HAP-1 (cell line): ENCODE results near the gene SOS1.

Experiments
- DNase-seq, 2 experiments: peaks; one replicate each; pipeline ENCODE4 v3.0.0-alpha.2; 2016 to 2020; ENCODE audit warnings: low spot score in 2 of 2
- H3K27me3 ChIP-seq: fragments of 250-450 bp; sonication (Bioruptor Pico); 2 replicates; pipeline ENCODE4 v1.5.1; 2020; ENCODE audit warnings: low read depth, mild to moderate bottlenecking, moderate library complexity
- H3K36me3 ChIP-seq: fragments of 250-450 bp; sonication (Bioruptor Pico); replicated peaks from 2 replicates; pipeline ENCODE4 v1.5.1; 2020; ENCODE audit warnings: mild to moderate bottlenecking
- H3K4me1 ChIP-seq: fragments of 250-450 bp; sonication (Bioruptor Pico); 2 replicates; pipeline ENCODE4 v1.5.1; 2020; ENCODE audit warnings: mild to moderate bottlenecking
- H3K4me3 ChIP-seq: fragments of 250-450 bp; sonication (Bioruptor Pico); 2 replicates; pipeline ENCODE4 v1.5.1; 2020; ENCODE audit warnings: mild to moderate bottlenecking, moderate library complexity
- H3K9me3 ChIP-seq: fragments of 250-450 bp; sonication (Bioruptor Pico); 2 replicates; pipeline ENCODE4 v1.5.1; 2020; ENCODE audit warnings: mild to moderate bottlenecking, moderate library complexity
- in situ Hi-C: fragments of 300-500 bp; cut with MboI; formaldehyde crosslinking; loops from 3 replicates; pipeline ENCODE4 v1.14.3; 2020; ENCODE audit warnings: low sequenced_read_pairs, inconsistent platforms, mixed read lengths

SOS1 gene

GRCh38 chr2:39020383-39020782 is 100.5 kb downstream of the SOS1 start:
- peak in 1 of 2 experiments; percentile 40 for DNase-seq
- peaks cover 25% of the 10 kb centered on the region for H3K4me1 ChIP-seq
- no peaks in the 10 kb centered on the region for H3K9me3 ChIP-seq
- in situ Hi-C loops = no loop called here
- no peaks in the 10 kb centered on the region for H3K27me3 ChIP-seq
- no peaks in the 10 kb centered on the region; the same call in 1 of the 2 replicates for H3K36me3 ChIP-seq
- no peak overlapping the region for H3K4me3 ChIP-seq

DNA sequence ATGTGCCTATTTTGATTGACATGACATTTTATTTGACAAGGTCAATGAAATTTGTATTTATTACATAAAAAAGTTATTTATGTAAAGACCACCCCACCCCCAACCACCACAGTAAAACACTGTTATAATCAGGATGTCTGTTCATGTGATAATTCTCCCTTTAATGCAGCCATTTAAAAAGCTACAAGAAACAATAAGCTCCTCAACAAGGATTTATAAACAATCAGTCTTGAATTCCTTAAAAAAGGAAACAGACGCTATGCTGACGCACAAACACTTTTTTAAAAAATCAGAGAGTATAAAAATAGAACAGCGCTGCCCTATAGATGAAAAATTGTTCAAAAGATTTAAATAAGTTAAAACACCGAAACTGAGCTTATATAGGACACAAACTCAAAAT is 102.2 kb downstream of the SOS1 start:
- no peak for DNase-seq
- Histone ChIP-seq H3K4me1 (peaks cover 23% of the 10 kb centered on the region), H3K27me3 (no peaks in the 10 kb centered on the region), H3K36me3 (peaks cover 1% of the 10 kb centered on the region), H3K4me3 (no peak overlapping the region), H3K9me3 (no peaks in the 10 kb centered on the region)
- in situ Hi-C loops = no loop called here

DNA sequence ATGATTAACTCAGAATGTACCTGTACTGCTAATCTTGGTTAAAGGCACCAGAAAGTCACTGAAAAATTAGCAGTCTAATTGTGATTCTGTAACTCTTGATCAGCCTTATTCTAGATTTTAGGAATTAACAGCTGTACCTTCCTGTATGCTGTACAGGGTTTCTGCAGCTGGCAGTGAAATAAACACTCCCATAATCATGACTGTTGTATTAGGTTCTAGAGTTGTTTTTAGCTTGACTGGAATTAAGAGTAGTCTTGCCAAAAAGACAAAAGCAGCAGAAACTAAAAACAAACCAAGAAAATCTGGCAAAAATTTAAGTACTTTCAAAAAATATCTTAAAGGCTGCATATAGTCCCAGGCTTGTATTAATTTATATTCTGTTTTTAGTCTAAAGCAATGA is 103.5 kb downstream of the SOS1 start:
- Histone ChIP-seq H3K36me3 (peaks cover 5% of the 10 kb centered on the region), H3K9me3 (no peaks in the 10 kb centered on the region), H3K4me1 (peaks cover 23% of the 10 kb centered on the region), H3K27me3 (no peaks in the 10 kb centered on the region), H3K4me3 (no peak overlapping the region)
- DNase-seq = no peak
- in situ Hi-C loops = no loop called here

DNA sequence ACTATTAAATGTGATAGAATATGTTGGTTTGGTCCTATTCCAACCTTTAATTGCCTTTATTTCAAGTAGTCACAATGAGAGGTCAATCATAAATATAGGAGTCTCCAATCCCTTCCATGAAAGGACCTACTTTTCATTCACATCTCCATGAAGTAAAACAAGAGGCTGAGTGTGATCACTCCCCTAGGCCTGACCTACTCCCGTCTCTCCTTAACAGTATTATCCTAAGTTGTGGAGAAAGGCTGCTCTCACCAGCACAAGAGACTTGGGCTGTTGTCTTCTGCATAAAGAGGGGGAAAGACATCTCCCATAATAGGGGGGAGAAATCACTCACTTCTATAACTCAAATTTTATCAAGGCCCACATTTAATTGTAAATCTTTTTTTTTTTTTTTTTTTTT is 105.4 kb downstream of the SOS1 start:
- in situ Hi-C loops = no loop called here
- Histone ChIP-seq H3K36me3 (peaks cover 5% of the 10 kb centered on the region; the same call in 1 of the 2 replicates), H3K4me3 (no peak overlapping the region), H3K27me3 (no peaks in the 10 kb centered on the region), H3K9me3 (no peaks in the 10 kb centered on the region), H3K4me1 (peaks cover 17% of the 10 kb centered on the region)
- no peak for DNase-seq

GRCh38 chr2:39013871-39014270 is 107.0 kb downstream of the SOS1 start:
- H3K4me1 ChIP-seq = peaks cover 7% of the 10 kb centered on the region
- H3K27me3 ChIP-seq = no peaks in the 10 kb centered on the region
- H3K9me3 ChIP-seq = no peaks in the 10 kb centered on the region
- no peak overlapping the region for H3K4me3 ChIP-seq
- no peak for DNase-seq
- peaks cover 10% of the 10 kb centered on the region for H3K36me3 ChIP-seq
- in situ Hi-C loops = no loop called here

DNA sequence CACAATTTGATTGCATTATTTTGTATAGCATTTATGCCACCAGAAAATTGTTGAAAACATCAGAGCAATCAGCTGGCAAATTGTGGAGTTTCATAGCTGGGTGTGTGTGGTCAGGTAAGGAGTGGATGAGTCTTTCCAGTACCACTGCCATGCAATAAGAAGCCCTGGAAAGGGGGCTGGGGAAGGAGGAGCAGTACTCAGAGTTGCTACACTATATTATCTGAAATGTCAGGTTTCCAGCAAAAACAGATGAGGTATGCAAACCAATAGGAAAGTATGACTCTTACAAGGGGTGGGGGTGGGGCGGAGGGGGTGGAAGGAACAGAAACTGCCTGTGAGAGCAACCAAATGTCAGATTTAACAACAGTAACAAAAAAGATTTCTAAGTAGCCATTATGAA is 112.2 kb downstream of the SOS1 start:
- Histone ChIP-seq H3K4me1 (peaks cover 11% of the 10 kb centered on the region), H3K4me3 (no peak overlapping the region), H3K27me3 (no peaks in the 10 kb centered on the region), H3K9me3 (no peaks in the 10 kb centered on the region), H3K36me3 (peaks cover 18% of the 10 kb centered on the region)
- DNase-seq = no peak
- in situ Hi-C loops = no loop called here

- Histone ChIP-seq H3K27me3 (no peaks in the 10 kb centered on the region), H3K4me3 (no peak overlapping the region), H3K9me3 (no peaks in the 10 kb centered on the region), H3K36me3 (peaks cover 14% of the 10 kb centered on the region; the same call in 1 of the 2 replicates), H3K4me1 (peaks cover 11% of the 10 kb centered on the region)
- in situ Hi-C loops = no loop called here
- no peak for DNase-seq
Observed at GRCh38 chr2:39007875-39008504, 112.9 kb downstream of the SOS1 start.

- DNase-seq = no peak
- Histone ChIP-seq H3K9me3 (no peaks in the 10 kb centered on the region), H3K27me3 (no peaks in the 10 kb centered on the region), H3K4me1 (no peaks in the 10 kb centered on the region; the same call in 1 of the 2 replicates), H3K36me3 (no peaks in the 10 kb centered on the region; the same call in 1 of the 2 replicates), H3K4me3 (no peak overlapping the region)
- in situ Hi-C loops = no loop called here
Observed at GRCh38 chr2:39000552-39000951, 120.3 kb downstream of the SOS1 start.

DNA sequence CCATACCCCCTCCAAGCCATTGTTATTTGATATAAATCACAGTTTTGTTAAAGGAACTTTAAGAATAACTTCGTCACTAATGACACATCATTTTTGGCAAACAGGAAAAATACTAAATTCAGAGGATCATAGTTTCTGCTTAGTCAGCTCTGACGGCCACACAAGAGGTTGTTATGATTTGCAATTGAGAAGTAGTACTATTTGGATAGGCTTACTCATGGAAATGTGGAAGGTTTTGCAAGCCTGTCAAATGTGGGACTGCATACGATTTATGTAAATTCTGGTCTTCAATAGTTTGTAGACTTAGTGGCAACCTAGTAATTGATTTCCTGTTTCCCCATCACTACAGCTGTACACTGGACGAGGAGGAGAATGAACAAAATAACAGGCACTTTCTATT is 123.1 kb downstream of the SOS1 start:
- H3K4me1 ChIP-seq = no peaks in the 10 kb centered on the region; the same call in 1 of the 2 replicates
- no peak overlapping the region for H3K4me3 ChIP-seq
- peaks cover 8% of the 10 kb centered on the region for H3K36me3 ChIP-seq
- peak in 1 of 2 experiments; percentile 29 for DNase-seq
- no peaks in the 10 kb centered on the region for H3K9me3 ChIP-seq
- in situ Hi-C loops = no loop called here
- no peaks in the 10 kb centered on the region for H3K27me3 ChIP-seq

DNA sequence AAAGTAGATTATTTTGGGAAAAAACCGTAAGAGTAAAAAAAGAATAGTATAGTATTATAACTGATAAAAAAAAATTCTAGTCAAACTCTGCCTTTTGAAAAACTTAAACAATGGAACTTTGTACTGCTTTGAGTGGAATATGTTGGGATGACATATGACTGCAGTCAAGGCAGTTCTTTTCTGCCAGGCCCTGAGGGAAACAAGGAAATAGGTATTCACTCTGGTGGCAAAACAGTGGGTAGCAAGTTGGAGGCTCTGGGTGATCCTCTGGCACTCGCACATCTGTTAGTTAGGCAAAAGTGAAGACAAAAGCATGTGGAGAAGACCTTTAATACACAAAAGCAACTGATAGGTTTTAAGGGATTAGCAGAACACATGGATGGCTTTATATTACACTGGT is 129.0 kb downstream of the SOS1 start:
- Histone ChIP-seq H3K27me3 (no peaks in the 10 kb centered on the region), H3K9me3 (no peaks in the 10 kb centered on the region), H3K36me3 (peaks cover 16% of the 10 kb centered on the region), H3K4me1 (peaks cover 4% of the 10 kb centered on the region), H3K4me3 (no peak overlapping the region)
- in situ Hi-C loops = no loop called here
- no peak for DNase-seq

DNA sequence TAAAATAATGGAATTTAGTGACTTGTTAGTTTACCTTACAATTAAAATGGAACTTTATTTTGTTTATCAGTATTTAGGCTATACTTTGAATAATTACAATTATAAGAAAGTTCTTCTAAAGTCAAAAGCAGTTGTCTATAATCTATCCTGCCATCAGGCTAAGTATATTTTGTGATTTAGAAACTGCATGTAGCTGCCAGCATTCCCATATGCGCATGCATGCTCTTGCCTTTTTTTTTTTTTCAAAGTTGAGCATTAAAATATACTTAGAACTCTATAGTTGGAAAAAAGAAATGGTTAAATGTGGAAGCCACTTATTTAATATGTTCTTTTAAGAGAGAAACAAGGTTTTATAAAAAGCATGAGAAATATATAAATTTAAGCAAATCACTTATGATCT is 132.1 kb downstream of the SOS1 start:
- H3K4me3 ChIP-seq = no peak overlapping the region
- H3K27me3 ChIP-seq = no peaks in the 10 kb centered on the region
- peaks cover 25% of the 10 kb centered on the region for H3K36me3 ChIP-seq
- no peaks in the 10 kb centered on the region for H3K9me3 ChIP-seq
- no peak for DNase-seq
- H3K4me1 ChIP-seq = peaks cover 4% of the 10 kb centered on the region
- in situ Hi-C loops = no loop called here

DNA sequence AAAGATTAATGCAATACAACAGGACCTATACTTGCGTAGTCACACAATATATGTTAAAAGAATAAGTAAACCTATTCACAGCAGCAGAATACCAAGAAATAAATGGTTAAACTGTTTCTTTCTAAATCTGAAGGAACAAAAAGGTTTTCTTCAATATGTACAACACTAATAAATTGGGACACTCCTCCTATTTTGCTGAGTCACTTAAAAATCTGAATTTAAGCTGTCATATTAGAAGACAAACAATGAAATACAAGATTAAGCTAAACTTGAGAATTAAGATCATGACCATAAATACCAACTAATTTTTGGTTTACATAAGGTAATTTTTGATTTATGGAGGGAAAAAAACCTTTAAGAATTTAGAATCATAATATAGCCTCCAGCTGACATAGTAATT is 138.4 kb downstream of the SOS1 start:
- in situ Hi-C loops = no loop called here
- H3K9me3 ChIP-seq = no peaks in the 10 kb centered on the region
- DNase-seq = no peak
- no peak overlapping the region for H3K4me3 ChIP-seq
- peaks cover 20% of the 10 kb centered on the region for H3K36me3 ChIP-seq
- H3K27me3 ChIP-seq = no peaks in the 10 kb centered on the region
- peaks cover 5% of the 10 kb centered on the region for H3K4me1 ChIP-seq

DNA sequence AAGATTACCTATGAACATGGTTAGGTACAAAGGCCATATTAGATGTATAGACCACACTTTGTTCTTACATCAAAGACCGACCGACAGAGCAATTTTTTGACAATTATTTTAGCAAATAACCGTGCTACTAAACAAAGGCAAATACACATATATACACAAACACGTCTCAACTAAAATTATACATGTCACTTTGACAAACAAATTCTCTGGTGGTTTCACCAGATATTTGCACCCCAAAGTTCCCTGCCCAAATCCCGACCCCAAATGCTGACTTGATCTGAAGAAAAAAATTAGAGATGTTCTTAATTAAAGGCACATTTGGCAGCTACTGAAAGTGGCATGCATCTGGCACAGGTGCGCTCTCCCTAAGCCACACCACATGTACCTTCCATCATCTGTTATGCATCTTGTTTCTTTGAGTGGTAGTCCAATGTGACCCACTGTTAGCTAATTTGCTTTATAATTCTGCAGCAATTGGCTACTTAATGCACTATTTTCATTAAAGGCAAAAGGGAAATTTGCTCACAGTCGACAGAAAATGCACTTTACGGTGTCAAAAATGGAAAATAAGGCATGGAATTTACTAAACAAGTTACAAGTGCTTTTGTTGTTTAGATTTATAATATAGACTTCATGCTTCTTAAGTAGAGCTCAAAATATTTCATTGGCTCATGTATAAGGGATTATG is 139.0 kb downstream of the SOS1 start:
- Histone ChIP-seq H3K4me1 (peaks cover 5% of the 10 kb centered on the region), H3K36me3 (peaks cover 16% of the 10 kb centered on the region), H3K4me3 (no peak overlapping the region), H3K27me3 (no peaks in the 10 kb centered on the region), H3K9me3 (no peaks in the 10 kb centered on the region)
- no peak for DNase-seq
- in situ Hi-C loops = no loop called here

GRCh38 chr2:38981003-38981669 is 139.7 kb downstream of the SOS1 start:
- Histone ChIP-seq H3K4me1 (peaks cover 5% of the 10 kb centered on the region), H3K4me3 (no peak overlapping the region), H3K9me3 (no peaks in the 10 kb centered on the region), H3K36me3 (peaks cover 14% of the 10 kb centered on the region), H3K27me3 (no peaks in the 10 kb centered on the region)
- DNase-seq = no peak
- in situ Hi-C loops = no loop called here
